ENCODE results near the gene NLRP9.

Gene NLRP9

GRCh38 chr19:55702131-55702627 is 36.0 kb downstream of the NLRP9 start:
- no peak for DNase-seq

DNA sequence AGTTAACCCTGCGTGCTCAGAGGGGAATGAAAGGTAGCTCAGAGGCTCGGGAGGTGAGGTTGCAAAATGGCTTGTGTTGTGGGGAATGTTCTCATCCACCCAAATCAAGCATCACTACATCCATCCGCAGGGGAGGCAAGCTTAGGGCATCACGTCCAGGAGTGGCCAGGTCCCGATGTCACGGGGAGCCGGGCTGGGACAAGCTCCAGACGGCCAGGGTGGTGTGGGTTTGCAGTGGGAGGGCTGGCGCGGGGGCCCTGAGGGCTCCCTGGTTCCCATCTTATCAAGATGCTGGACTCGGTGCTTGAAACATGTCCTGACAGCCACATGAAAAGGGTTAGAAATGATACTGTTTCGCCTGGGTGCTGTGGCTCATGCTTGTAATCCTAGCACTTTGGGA is 37.4 kb downstream of the NLRP9 start:
- no peak for DNase-seq

DNA sequence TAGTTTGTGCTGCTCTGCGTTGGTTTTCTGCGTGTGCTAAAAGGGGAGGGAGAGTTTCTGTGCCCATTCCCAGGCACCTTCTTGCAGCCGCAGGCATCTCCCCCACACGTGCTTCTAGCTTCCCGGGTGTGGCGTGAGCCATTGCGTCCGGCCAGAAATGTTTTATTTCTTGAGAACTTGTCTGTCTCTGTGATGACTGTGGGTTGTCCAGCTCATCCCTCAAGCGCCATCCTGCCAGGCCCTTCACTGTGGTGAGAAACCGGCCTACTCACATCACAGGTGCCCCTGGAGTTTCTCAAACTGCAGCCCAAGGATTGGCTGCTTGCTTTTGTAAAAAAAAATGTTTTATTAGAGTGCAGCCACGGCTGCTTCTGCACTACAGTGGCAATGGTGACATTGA is 39.0 kb downstream of the NLRP9 start:
- DNase-seq: no peak

DNA sequence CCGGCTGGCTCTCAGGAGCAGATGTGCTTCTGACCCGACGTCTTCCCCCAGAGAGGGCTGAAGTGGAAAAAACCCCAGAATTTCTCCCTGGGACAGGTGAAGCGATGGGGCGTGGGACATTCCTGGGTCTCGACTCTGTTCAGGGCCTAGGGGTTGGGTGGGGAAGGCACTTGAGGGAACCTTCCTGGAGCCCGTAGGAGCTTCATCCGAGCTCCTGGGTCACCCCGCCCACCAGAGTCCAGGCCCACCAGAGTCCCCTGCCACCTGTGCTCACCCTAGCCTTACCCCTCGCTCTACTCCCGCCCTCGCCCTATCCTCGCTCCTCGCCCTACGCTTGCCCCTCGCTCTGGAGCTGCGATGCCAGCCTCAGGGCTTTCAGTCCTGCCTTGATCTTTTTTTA is 39.9 kb downstream of the NLRP9 start:
- no peak for DNase-seq

DNA sequence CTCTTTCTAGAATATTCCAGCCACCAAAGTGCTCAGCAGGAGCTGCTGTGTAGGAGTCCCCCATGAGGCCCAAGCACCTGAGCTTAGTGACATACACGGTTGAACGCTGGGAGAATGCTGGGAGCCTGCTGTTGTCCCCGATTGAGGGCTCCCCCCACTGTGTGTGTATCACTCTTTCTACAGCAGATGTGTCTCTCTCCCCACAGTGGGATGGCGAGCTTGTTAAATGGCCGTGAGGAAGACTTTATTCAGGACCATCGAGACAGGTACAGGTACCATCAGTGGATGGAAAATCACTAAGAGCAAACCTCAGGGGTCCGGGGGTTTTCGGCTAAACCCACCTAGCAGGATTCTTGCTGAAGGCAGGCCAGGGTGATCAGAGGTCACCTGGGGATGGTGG is 40.5 kb downstream of the NLRP9 start:
- no peak for DNase-seq

DNA sequence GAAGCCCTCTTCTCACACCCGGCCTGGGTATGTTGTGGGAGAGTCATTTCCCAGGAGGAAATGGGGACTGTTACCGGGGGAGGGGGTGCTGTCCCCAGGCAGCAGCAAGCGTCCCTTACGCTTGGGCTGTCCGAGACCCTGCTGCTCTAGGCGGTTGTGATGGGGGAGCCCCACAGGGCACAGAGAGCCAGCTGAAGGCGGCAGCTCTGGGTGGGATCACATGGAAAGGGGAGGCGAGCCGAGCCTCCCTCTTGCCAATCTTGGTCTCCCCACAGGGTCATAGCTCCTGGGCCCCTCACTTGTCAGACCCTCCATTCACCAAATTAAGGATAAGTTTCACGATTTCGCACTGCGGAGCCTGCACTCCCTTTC is 41.1 kb downstream of the NLRP9 start:
- no peak for DNase-seq

- no peak for DNase-seq
Observed at GRCh38 chr19:55696301-55697068, 41.7 kb downstream of the NLRP9 start.

DNA sequence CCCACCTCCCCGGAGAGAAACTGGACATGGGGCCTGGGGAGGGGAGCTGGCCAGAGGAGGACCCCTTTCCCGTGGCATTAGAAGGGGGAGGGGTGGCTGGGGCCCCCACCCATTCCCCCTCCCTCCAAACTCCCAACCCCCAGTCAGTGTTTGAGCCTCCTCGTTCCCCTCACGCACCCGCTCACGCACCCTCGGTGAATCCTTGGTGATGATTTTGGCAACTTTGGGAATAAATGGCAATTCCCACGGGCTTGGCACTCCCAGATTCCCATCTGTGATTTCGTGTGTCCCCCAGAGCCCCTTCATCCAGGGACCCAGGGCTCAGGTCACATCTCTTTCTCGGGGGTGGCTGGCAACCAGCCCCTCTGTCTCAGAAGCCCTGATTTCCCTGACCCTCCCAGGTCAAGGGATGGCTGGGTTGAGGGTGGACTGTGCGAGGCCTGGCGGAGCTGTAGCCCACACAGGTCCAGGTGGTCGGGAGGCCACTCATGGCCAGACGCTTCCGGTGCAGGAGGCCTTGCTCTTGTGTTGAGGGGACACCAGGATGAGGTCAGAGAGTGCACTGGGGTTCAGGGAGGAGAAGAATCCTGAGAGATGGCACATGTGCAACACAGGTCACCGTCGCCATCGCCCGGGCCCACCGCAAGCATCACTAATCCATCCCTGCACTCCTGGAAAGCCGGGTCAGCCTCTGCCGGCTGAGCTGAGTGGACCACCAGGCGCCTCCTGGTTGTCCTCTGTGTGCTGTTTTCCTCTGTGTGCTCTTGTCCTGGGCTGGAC is 42.5 kb downstream of the NLRP9 start:
- no peak for DNase-seq

DNA sequence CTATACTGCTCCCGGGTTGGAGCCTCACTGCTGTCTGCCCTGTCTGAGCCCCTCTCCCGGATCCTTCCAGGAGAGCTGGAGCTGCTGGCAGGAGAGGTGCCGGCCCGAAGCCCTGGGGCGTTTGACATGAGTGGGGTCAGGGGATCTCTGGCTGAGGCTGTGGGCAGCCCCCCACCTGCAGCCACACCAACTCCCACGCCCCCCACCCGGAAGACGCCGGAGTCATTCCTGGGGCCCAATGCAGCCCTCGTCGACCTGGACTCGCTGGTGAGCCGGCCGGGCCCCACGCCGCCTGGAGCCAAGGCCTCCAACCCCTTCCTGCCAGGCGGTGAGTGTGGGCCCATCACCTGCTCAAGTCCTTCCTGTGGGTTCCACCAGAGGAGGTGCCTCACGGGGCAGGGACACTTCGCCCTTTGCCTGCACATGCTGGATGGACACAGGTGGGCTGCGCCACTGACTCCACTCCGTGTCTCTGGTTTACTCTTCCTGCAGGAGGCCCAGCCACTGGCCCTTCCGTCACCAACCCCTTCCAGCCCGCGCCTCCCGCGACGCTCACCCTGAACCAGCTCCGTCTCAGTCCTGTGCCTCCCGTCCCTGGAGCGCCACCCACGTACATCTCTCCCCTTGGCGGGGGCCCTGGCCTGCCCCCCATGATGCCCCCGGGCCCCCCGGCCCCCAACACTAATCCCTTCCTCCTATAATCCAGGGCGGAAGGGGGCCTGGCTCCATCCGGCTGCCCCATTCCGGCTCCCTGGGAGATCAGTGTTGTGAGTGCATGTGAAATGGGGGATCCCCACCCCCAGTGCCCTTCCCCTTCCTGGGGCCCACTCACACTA is 43.3 kb downstream of the NLRP9 start:
- no peak for DNase-seq

DNA sequence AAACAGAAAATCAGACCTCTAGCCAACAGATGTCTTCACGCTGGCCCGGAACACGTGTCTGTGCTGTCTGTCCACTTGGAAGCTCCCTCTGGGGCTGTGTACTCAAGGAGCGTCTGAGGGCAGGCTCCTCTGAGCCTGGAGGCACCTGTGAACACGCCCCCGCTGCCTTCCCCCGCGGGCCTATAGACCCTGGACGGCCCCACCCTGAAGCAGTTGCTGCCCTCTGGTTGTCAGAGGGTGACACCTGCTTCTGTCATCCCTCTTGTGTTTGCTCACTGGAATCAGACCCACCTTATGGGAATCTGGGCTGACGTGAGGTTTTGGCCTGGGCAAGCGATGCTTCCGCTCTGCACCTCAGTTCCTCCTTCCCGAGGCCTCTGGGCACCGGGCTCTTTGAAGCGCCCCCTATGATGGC is 44.0 kb downstream of the NLRP9 start:
- DNase-seq: no peak

- DNase-seq: no peak
Observed at GRCh38 chr19:55693336-55693974, 44.7 kb downstream of the NLRP9 start.

DNA sequence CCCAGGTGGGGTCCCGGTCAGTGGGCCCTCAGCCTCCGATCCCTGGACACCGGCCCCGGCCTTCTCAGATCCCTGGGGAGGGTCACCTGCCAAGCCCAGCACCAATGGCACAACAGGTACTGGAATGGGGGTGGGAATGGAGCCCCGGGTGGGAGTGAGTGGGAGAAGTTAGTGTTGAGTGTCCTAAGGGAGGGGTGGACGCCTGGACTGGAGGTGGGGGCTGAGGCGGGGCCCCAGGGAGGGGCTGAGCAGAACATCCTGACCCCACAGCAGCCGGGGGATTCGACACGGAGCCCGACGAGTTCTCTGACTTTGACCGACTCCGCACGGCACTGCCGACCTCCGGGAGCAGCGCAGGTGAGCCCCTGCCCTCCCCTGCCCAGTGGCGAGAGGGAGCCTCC is 45.5 kb downstream of the NLRP9 start:
- no peak for DNase-seq

GRCh38 chr19:55691561-55692481 is 46.4 kb downstream of the NLRP9 start:
- DNase-seq: no peak

DNA sequence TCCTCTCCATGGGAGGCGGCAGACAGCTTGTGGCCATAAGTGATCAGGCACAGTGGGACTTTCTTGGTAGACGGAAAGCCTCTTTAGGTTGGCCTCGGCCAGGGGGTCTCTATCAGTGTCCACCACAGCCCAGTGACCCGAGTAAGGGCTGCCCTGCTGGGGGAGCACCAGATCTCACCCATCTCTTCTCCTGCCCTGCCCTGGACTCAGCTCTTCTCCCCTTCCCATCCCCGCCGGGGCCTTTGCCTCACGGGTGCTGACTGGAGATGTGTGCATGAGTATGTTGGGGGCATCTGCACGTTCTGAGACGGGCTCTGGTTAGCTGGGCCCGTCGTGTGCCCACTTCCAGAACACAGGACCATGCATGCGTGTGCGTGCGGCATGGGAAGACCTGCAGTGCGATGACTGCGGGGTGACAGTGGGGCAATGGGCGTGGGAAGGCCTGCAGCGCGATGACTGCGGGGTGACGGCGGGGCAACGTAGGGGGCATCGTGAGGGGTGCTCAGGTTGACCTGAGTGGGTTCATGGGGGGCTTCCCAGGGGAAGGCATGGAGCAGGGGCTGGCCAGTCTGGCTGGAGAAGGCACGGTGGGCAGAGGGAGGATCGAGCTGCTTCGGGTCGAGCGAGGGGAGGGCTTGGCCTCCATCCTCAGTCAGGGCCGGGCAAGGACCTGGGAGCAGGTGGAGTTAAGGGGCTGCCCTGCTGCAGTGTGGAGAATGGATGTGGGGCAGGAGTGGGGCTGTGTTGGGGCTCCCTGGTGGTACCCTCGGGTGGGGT is 47.2 kb downstream of the NLRP9 start:
- DNase-seq: no peak

DNA sequence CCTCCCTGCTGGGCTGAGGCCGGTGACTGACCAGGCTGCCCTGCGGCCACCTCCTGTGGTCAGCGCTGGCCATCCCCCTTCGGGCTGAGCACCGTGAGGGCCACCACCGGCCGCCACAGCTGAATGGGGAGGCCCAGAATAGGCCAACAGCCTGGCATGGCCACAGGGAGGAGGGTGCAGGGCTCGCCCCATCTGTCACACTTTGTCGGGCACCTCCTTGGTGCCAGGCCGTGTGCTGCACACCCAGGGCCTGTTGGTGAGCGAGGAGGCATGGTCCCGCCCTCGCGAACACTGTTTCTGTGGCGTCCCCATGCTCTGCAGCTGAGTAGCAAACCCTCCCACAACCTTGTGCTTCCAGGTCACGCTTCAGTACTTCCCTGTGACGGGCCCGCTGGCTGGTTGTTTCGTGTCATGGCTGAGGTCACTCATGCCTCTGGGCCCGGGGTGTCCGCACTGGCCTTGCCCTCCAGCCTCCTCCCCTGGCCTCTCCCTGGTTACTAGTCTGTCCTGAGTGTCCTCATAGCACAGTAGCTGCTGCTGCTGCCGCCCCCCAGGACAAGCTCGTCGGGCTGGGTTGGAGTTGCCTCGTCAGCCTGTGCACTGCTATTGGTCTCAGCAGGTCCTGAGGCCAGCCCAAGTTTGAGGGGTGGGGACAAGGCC is 48.0 kb downstream of the NLRP9 start:
- no peak for DNase-seq

DNA sequence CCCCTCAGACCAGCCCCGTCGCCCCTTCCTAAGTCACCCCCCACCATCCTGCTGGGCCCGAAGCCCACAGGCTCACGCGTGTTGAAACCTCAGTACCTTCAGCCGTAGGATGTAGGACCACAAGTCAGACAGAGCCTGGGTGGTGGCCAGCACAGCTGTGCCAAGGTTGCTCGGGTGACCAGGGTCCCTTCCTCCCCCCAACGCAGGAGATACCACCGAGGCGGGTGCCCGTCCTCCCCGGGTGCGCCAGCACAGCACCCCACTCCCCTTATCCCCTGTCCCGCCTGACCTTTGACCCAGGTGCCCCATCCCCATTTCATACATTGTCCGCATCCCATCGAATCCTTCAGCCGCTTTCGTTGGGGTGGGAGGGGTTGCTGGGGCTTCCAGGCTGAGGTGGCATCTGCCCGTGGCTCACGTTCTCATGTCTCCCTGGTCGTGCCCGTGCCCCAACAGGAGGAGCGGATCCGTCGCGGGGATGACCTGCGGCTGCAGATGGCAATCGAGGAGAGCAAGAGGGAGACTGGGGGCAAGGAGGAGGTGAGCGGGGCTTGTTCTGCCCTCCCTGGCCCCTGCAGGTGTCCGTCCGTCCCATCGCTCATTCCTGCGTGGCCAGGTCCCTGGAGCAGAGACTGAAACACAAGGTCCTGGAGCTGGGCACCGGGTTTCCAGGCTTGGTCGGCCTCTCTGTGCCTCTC is 48.6 kb downstream of the NLRP9 start:
- no peak for DNase-seq

DNA sequence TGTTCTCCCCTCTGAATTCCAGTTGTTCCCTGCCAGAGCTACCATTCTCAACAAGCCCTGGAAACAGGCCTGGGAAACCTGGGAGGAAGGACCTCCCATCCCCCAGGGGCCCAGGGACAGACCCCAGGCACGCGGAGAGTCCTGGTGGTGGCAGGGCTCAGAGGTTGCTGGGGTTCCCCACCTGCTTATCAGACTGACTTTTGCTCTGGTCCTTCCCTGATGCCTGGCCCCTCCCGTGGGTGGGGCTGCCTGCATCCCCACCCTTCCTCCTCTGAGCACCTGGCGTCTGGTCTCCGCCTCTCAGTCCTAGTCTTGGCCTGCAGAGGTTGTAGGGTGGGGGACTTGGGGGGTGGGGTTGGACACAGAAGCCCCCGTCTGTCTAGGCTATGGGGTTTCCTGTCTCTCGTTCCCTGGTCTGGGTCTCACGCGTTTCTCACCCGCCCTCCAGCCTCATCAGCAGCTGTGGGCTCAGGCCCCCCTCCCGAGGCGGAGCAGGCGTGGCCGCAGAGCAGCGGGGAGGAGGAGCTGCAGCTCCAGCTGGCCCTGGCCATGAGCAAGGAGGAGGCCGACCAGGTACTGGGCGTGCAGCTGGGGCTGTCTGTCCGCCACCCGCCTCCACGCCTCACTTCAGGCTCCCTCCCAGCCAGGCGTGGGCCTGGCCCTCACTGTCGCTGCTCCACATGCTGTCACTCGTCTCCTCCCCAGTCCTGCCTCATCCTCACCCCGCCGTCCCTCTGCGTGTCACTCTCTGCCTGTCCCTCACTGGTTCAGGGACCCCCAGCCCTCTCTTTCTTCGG is 49.6 kb downstream of the NLRP9 start:
- no peak for DNase-seq

- no peak for DNase-seq
Observed at GRCh38 chr19:55687281-55688201, 50.7 kb downstream of the NLRP9 start.
